ENCODE data around the gene HS3ST3A1.

The HS3ST3A1 gene

DNA sequence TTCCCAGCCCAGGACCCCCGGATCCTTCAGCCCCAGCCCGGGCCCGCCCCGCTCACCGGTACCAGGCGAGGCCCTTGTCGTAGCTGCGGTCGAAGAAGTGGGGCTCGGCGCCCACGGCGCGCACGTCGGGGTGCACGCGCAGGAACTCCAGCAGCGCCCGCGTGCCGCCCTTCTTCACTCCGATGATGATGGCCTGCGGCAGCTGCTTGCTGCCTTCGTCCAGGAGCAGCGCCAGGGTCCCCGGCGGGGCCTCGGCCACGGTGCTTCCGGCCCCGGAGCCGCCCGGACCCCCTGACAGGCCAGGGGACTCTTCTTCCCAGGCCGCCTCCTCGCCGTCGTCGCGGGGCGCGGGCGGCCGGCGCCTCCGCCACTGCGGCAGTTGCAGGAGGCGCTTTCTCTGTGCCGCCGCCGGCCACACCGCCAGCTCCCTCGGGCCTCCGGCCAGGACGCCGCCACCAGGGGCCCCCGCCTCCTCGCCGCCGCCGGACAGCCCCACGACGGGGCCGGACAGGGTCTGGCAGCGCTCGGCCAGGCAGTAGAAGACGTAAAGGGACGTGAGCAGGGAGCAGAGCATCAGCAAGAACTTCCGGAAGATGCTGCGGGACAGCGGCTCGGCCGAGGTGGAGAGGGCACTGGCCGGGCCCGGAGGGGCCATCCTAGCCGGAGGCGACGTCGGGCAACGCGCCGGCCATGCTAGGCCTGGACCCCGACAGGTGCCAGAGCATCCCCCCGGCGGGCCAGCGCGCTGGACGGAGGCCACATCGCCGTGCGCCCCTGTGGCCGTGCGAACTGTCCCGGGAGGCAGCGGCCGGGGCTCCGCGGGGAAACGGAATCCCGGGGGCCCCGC, 1.0 kb downstream of the HS3ST3A1 start:
- CTCF ChIA-PET, result interaction anchor here (0.6 to 1.4 kb wide), 2 partner anchors 702 to 941 kb away, joined by 3 to 4 read pairs; no protein-coding TSS in a partner anchor
- POLR2A ChIA-PET (ENCODE audit: low non-redundant PET), result no interaction called here
- peak overlapping the region; percentile 22; the same call in 1 of the 2 replicates for H3K27ac ChIP-seq
- TF ChIP-seq CTCF (conservative IDR thresholded peaks at IDR 0.05; ENCODE audit: low read depth), result no peak
- DNase-seq (ENCODE audit: low spot score), result no peak

DNA sequence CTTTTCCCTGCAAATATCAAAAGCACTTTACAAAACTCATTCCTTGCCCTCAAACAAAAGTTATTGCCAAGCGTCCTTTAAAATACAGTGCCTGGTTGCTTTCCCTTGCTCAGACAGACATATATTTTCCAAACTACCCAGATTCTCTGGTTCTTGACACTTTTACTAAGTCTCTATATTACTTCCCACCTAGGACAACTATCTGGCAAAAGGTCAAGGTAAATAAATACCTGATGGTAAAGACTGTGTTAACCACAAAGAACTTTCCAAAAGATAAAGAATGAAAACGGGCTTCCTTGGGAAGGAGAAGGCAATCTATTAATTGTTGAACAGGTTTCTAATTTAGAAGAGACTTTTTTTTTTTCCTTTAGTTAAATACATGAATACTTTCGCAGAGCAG, 1.9 kb downstream of the HS3ST3A1 start:
- no peak overlapping the region for H3K27ac ChIP-seq
- no peak for DNase-seq (ENCODE audit: low spot score)
- ChIA-PET CTCF (interaction anchor here (1.4 kb wide), 1 partner anchor 703 kb away, joined by 4 read pairs; no protein-coding TSS in a partner anchor), POLR2A (ENCODE audit: low non-redundant PET) (no interaction called here)
- no peak for TF ChIP-seq CTCF (conservative IDR thresholded peaks at IDR 0.05; ENCODE audit: low read depth)

- H3K27ac ChIP-seq, result no peak overlapping the region
- POLR2A ChIA-PET (ENCODE audit: low non-redundant PET), result no interaction called here
- no peak for TF ChIP-seq CTCF (conservative IDR thresholded peaks at IDR 0.05; ENCODE audit: low read depth)
- DNase-seq (ENCODE audit: low spot score), result no peak
- CTCF ChIA-PET, result interaction anchor here (1.3 kb wide), 1 partner anchor 1327 kb away, joined by 3 read pairs; no protein-coding TSS in a partner anchor
Observed at GRCh38 chr17:13599168-13599577, 2.6 kb downstream of the HS3ST3A1 start.

- no peak for TF ChIP-seq CTCF (conservative IDR thresholded peaks at IDR 0.05; ENCODE audit: low read depth)
- no peak overlapping the region for H3K27ac ChIP-seq
- DNase-seq (ENCODE audit: low spot score), result no peak
- CTCF ChIA-PET, result interaction anchor here (0.5 to 1.3 kb wide), 3 partner anchors 85 to 1328 kb away, joined by 3 to 4 read pairs (median 3); no protein-coding TSS in a partner anchor
- POLR2A ChIA-PET (ENCODE audit: low non-redundant PET), result no interaction called here
Observed at GRCh38 chr17:13598353-13599167, 3.2 kb downstream of the HS3ST3A1 start.

GRCh38 chr17:13597723-13598347, 3.9 kb downstream of the HS3ST3A1 start:
- DNase-seq (ENCODE audit: low spot score), result peak; percentile 21
- ChIA-PET CTCF (interaction anchor here (0.5 to 1.3 kb wide), 3 partner anchors 85 to 1328 kb away, joined by 3 to 4 read pairs (median 3); no protein-coding TSS in a partner anchor), POLR2A (ENCODE audit: low non-redundant PET) (no interaction called here)
- peak; percentile 68 for TF ChIP-seq CTCF (conservative IDR thresholded peaks at IDR 0.05; ENCODE audit: low read depth)
- H3K27ac ChIP-seq, result no peak overlapping the region
